Coronary artery (tissue), 2 donors: ENCODE results near the gene ARF4.

Experiments used
- DNase-seq: peaks from one replicate; pipeline ENCODE4 v3.0.0-alpha.2; 2017; ENCODE audit warnings: low spot score
- H3K27ac ChIP-seq, 2 donors: fragments of 200-600 bp; sonication (generic); one replicate each; pipeline ENCODE4 v1.5.1; 2016 to 2019
- H3K4me3 ChIP-seq: fragments of 200-600 bp; sonication (generic); 2 replicates; pipeline ENCODE4 v1.5.1; 2016; ENCODE audit warnings: mild to moderate bottlenecking, moderate library complexity
- CTCF ChIP-seq: fragments of 200-600 bp; sonication (generic); IDR thresholded peaks from one replicate; pipeline ENCODE4 v1.5.1; 2019; ENCODE audit warnings: antibody characterized with exemption

The ARF4 gene

GRCh38 chr3:57598765-57599360 is 1.7 kb upstream of the ARF4 start:
- peak overlapping the region; percentile 86 for H3K4me3 ChIP-seq
- no peak for TF ChIP-seq CTCF
- H3K27ac ChIP-seq: peak overlapping the region; percentile 96 to 98
- no peak for DNase-seq

GRCh38 chr3:57596495-57597126 is 533 bp downstream of the ARF4 start:
- Histone ChIP-seq H3K4me3 (peak overlapping the region; percentile 86), H3K27ac (peak overlapping the region; percentile 95 to 98)
- DNase-seq: peak; percentile 93
- no peak for TF ChIP-seq CTCF

GRCh38 chr3:57594576-57594975 is 2.6 kb downstream of the ARF4 start:
- DNase-seq: no peak
- no peak for TF ChIP-seq CTCF
- Histone ChIP-seq H3K4me3 (peak overlapping the region; percentile 86), H3K27ac (peak overlapping the region in 1 of 2 donors; percentile 15)

- Histone ChIP-seq H3K4me3 (peak overlapping the region; percentile 86), H3K27ac (no peak overlapping the region)
- no peak for DNase-seq
- TF ChIP-seq CTCF: no peak
Observed at GRCh38 chr3:57594144-57594543, 3.0 kb downstream of the ARF4 start.

GRCh38 chr3:57592306-57592705 is 4.8 kb downstream of the ARF4 start:
- peak overlapping the region; percentile 26 for H3K4me3 ChIP-seq
- TF ChIP-seq CTCF: no peak

GRCh38 chr3:57587905-57588304 is 9.2 kb downstream of the ARF4 start:
- Histone ChIP-seq H3K4me3 (no peak overlapping the region), H3K27ac (no peak overlapping the region)
- no peak for DNase-seq
- TF ChIP-seq CTCF: no peak

More at GRCh38 chr3:57592306-57592705, 4.8 kb downstream of the ARF4 start:
- DNase-seq: no peak
- H3K27ac ChIP-seq: no peak overlapping the region

GRCh38 chr3:57586778-57587177 is 10.4 kb downstream of the ARF4 start:
- Histone ChIP-seq H3K27ac (no peak overlapping the region), H3K4me3 (no peak overlapping the region)
- TF ChIP-seq CTCF: no peak
- DNase-seq: no peak
